Ramos (cell line): ENCODE results near the gene PGBD5.

Experiments used
- in situ Hi-C: fragments of 300-500 bp; cut with MboI; formaldehyde crosslinking; loops from one replicate; pipeline ENCODE4 v1.14.3; 2022; ENCODE audit warnings: low sequenced_read_pairs; ENCODE audit not compliant: unreplicated experiment

Gene PGBD5

GRCh38 chr1:230312676-230313075, 113.5 kb downstream of the PGBD5 start:
- in situ Hi-C loops, result loop anchor here (25.0 kb wide), 2 partner anchors 650 to 1050 kb away; partner anchors contain the start of gene RAB4A

- in situ Hi-C loops, result loop anchor here (25.0 kb wide), 2 partner anchors 648 to 1048 kb away; partner anchors contain the start of gene RAB4A
Observed at GRCh38 chr1:230310381-230311163, 115.6 kb downstream of the PGBD5 start.

DNA sequence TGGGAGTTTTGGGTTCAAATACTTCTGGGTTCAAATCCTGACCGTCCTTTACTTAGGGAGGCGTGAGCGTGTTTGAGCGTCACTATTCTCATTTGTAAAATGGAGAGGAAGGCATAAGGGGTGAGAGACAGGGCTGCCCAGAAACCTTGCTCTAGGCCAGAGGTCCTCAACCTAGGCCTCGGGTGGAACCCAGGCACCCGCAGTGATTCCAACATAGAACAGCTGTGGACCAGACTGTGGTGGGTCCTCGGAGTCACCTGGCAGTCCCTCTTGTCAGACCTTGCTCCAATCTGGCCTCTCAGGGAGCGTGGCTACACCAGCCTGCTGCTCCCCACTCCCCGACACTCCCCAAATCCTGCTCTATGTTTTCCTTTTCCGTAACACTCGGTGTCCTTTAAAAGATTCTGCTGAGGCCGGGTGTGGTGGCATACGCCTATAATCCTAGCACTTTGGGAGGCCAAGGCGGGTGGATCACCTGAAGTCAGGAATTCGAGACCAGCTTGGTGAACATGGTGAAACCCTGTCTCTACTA, 116.4 kb downstream of the PGBD5 start:
- in situ Hi-C loops, result loop anchor here (25.0 kb wide), 2 partner anchors 647 to 1047 kb away; partner anchors contain the start of gene RAB4A

- in situ Hi-C loops, result loop anchor here (25.0 kb wide), 2 partner anchors 647 to 1047 kb away; partner anchors contain the start of gene RAB4A
Observed at GRCh38 chr1:230308821-230309220, 117.3 kb downstream of the PGBD5 start.

- in situ Hi-C loops, result loop anchor here (25.0 kb wide), 2 partner anchors 646 to 1046 kb away; partner anchors contain the start of gene RAB4A
Observed at GRCh38 chr1:230308039-230308438, 118.1 kb downstream of the PGBD5 start.

GRCh38 chr1:230307213-230307612, 118.9 kb downstream of the PGBD5 start:
- in situ Hi-C loops, result loop anchor here (25.0 kb wide), 2 partner anchors 645 to 1045 kb away; partner anchors contain the start of gene RAB4A

GRCh38 chr1:230306169-230306568, 120.0 kb downstream of the PGBD5 start:
- in situ Hi-C loops, result loop anchor here (25.0 kb wide), 2 partner anchors 644 to 1044 kb away; partner anchors contain the start of gene RAB4A

GRCh38 chr1:230303822-230304221, 122.3 kb downstream of the PGBD5 start:
- in situ Hi-C loops, result loop anchor here (25.0 kb wide), 2 partner anchors 642 to 1042 kb away; partner anchors contain the start of gene RAB4A

DNA sequence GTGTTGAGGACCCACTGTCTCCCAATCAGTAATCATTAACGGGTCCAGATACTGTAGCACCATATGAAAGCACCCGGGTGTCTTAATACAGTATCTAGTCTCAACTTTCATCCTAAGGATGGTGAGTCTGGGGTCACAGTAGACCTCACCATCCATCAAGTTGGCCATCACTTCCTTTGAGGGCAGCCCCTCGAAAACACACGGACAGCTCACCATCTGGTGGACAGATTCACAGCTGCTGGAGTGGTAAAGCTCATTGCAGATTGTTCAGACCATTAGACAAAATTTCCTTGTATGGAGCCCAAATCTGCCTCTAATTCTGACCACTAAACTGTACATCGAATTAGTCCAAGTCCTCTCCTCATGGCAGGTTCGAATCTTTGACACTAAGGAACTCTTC, 123.1 kb downstream of the PGBD5 start:
- in situ Hi-C loops, result loop anchor here (25.0 kb wide), 2 partner anchors 641 to 1041 kb away; partner anchors contain the start of gene RAB4A

- in situ Hi-C loops, result loop anchor here (25.0 kb wide), 2 partner anchors 640 to 1040 kb away; partner anchors contain the start of gene RAB4A
Observed at GRCh38 chr1:230301822-230302221, 124.3 kb downstream of the PGBD5 start.

DNA sequence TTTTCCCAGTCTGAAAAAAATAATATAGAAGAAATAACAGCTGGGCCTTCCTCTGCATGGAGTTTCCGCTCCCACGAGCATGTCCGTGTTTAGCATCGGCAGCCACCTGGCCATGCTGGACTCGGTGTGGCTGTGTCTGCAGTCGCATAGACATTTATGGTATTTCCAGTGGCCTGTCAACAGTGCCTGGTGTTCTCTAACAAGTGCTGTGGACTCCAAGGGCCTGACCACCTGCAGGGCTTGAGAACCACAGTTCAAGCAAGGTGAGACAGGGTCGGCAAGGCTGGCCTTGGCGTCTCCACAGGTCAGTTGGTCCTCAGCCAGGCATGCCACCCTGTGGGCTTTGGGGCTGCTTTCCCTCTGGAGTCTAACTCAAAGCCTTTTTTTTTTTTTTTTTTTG, 124.8 kb downstream of the PGBD5 start:
- in situ Hi-C loops, result loop anchor here (25.0 kb wide), 2 partner anchors 639 to 1039 kb away; partner anchors contain the start of gene RAB4A

GRCh38 chr1:230300322-230301301, 125.5 kb downstream of the PGBD5 start:
- in situ Hi-C loops, result loop anchor here (25.0 kb wide), 2 partner anchors 638 to 1038 kb away; partner anchors contain the start of gene RAB4A

GRCh38 chr1:230299191-230300006, 126.7 kb downstream of the PGBD5 start:
- in situ Hi-C loops, result loop anchor here (25.0 kb wide), 2 partner anchors 637 to 1037 kb away; partner anchors contain the start of gene RAB4A

DNA sequence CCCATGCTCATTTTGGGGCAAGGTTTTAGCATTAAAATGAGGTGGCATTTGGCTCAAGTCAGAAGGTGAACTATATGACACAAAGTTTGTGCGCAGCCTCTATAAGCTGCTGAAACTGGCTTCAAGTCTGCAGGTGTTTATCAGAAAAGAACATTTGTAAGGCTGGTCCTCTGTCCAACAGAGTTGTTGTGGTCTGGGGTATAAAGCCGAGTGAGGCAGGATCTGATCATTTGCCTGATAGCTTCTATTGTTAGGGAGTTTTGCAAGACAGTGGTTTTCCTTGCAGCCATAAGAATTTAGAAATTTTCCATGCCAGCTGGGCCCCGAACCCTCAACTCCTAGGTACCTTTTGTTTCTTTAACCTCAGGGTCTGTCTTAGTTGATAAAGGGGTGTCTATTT, 130.8 kb downstream of the PGBD5 start:
- in situ Hi-C loops, result no loop called here

- in situ Hi-C loops, result no loop called here
Observed at GRCh38 chr1:230293390-230293700, 132.8 kb downstream of the PGBD5 start.

GRCh38 chr1:230292689-230293389, 133.3 kb downstream of the PGBD5 start:
- in situ Hi-C loops, result no loop called here

DNA sequence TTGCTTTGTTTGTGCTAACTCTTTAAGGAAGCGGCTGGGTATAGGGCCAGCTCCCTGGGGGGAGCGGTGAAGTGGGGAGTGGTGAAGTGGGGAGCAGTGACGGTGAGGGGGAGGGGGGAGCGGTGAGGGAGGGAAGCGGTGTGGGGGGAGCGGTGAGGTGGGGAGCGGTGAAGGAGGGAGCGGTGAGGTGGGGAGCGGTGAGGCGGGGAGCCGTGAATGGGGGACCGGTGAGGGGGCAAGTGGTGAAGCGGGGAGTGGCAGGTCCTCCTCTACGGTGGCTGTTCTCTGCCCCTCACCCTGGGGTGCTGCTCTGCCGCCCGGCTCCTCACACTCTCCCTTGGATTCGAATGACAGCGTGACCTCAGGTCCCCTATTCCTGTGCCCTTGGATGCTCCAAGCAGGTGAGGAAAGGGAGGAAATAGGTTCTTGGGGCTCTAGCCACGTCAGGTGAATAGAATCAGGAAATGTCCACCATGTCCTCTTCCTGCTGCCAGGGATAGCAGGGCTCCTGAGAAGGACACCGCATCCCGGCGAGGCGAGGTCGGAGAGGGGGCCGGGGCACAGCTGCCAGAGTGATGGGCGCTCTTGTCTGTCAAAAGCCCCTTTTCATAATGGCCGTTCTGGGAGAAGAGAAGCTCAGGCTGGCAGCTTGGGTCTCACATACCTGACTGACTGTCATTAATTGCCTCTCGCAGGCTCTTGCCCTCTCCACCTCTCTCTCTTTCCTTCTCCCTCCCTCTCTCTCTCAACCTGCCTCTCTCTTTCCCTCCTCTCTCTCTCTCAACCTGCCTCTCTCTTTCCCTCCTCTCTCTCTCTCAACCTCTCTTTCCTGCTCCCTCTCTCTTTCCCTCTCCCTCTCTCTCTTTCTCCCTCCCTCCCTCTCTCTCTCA, 134.2 kb downstream of the PGBD5 start:
- in situ Hi-C loops, result no loop called here

- in situ Hi-C loops, result no loop called here
Observed at GRCh38 chr1:230289350-230289644, 136.8 kb downstream of the PGBD5 start.
